Iris pigment epithelial cell (primary cell): ENCODE data around the gene TIAM1.
A peak's percentile ranks its signal among the peaks of the same experiment; 100 is the strongest.

ENCODE experiments used
- DNase-seq: peaks from one replicate; pipeline ENCODE4 v3.0.0-alpha.2; 2011; ENCODE audit warnings: low read depth

TIAM1 gene

DNA sequence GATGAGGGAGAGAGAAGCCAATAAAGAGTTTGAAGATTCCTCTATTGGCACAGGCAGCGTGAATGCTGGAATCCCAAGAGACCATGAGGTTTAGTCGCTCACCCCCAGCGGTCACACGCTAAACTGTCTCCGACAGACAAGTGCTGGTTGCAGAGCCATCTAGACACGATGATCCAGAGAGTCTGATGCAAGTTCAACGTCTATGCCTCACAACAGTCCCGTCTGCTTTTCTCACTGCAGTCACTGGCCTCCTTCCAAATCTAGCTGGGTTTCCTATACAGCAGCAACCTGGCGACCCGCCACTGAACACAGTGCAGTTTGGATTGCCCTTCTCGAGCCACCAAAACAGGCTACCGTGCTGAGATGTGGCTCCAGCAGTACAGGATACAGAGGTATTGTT, 207.2 kb downstream of the TIAM1 start:
- DNase-seq = peak; percentile 86

DNA sequence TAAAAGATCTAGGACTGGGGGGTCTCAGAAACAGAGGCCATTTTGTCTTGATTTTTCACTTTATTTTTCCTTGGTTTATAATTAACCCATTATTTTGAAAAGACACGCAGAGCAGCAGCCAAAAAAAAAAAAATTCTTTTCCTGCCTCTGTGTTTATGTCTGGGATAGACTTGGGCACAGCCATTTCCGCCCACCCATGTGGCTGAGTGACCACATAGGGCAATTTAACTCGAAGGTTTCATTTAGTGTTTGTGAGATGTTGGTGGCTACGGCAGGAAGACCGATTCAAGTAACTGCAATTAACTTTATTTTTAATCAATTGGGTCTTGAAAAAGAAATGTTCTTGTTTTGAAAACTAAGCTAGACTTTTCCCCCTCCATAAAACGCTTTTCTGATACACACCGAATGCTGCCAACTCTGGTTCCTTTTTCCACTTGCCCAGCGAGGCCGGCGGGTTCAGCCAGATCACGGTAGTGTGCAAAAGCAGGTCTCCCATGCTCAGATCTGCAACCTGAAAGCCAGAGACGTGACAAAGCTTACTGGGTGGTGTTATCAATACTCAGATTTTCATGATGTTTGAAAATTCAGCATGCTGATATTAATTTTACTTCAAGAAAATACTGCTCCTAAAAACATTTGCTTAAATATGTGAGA, 208.4 kb downstream of the TIAM1 start:
- no peak for DNase-seq

DNA sequence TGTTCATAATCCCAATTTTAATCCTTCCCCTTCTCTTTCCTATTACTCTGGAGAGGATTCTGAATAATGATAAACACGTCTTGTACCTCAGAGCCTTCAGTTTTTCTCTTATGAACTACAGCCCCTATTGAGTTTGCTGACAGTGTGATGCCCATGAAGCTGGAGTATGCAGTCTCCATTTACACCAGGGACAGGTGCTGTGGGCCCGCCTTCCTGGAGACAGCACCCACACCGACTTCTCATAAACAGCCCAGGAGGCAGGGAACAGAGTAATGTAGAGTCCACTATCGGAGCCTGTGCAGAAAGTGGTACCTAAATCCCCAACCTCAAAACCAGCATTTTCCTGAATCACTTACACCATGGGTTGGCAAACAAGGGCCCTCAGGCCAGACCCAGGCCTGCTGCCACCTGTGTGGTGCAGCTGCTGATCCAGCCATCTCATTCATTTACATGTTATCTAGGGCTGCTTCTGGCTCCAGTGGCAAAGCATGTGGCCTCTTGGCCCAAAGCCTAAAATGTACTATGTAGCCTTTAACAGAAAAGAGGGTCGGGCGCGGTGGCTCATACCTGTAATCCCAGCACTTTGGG, 210.7 kb downstream of the TIAM1 start:
- DNase-seq = no peak

DNA sequence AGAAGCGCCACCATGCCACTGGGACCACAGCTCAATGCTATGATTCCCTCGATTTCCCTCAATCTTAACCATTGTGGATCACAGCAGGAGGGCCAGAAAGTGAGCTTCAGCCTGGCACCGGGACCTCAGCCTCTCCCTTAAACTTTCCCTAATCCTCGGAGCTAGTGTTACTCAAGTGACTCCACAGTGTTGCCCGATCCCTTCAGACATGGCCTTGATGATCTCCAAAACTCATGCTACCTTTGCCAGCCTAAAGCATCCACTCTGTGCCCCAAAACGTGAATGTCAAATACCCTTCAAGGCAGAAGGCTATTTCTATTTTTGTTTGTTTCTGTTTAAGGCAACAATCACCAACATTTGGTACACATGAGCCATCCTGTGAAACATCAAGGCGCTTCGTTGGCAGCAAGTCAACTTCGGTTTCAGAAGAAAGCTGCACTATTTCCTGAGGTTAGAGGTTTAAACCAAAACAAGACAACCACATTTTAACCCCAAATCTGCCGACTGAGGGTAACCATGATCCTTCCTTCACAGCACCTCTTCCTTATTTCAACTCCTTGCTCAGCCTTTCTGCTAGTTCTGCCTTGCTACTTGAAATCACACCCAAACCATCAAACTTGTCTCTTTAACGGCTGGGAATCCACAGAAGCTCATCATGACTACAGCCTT, 211.4 kb downstream of the TIAM1 start:
- DNase-seq = peak; percentile 71

DNA sequence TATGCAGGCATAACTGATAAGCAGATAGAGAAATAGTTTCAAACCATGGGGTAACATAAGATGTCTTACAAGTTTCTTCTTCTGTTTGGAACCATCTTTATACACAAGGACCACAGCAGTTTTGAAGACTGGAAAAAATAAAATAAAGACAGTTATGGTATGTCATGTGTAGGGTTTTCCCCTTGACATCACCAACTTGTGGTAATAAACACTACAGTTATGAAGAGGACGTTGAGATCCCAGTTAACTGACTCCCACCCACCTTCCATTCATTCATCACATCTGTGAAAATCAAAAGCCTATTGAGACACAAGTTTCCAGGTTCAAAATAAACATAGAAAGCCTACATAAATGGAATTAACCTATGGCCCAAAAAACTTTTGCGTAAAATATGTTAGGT, 213.2 kb downstream of the TIAM1 start:
- DNase-seq = no peak

DNA sequence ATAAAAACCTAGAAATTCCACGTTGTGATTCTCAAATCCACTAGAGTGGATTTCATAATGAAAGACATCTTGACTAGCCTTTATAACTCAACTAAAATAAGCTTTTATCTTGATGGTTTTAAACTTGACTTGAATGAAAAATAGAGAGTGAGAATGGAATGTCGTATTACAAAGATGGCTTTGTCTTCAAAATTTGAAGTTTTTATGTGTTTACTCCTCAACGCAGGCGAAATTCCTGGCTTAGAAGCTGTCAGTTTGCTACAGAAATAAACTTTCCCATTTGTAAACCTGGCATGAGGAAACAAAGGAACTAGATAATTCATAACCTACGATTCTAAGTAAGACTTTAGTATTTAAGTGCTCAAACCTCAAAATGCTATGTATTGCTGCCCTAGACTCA, 215.8 kb downstream of the TIAM1 start:
- DNase-seq = no peak

DNA sequence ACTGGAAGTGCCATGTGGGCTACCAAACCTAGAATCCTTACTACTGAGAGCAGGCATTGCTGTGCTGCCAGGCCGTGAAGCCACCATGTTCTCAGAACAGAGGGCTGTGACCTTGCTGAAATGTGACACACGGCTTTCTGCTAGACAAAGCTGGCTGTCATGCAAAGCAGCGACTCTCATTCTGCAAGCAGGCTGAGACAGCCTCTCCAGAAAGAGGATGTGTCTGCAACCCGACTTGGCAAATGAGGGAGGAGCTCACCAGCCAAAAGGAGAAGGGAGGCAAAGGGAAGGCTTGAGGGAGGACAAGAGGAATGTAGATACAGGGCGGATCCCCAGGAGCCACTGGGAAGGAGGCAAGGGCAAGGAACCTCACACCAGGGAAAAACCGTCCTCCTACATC, 220.1 kb downstream of the TIAM1 start:
- DNase-seq = no peak

DNA sequence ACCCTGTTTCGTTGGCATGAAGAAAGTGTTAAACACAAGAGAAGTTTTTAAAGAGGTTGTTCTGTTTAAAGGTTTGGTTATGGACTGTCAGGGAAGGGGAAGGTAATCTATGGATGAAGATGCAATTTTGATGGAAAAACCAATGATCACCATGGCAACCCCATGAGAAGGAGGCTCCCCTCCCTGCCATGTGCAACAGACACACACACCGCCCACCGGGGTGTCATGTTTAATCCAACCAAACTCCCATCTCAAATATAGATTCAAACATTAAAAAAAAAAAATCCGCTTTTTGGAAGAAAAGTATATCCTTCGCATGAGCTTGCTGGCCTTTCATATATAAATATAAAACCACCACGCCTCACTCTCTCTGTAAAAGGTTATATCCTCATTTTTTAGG, 224.9 kb downstream of the TIAM1 start:
- DNase-seq = no peak

DNA sequence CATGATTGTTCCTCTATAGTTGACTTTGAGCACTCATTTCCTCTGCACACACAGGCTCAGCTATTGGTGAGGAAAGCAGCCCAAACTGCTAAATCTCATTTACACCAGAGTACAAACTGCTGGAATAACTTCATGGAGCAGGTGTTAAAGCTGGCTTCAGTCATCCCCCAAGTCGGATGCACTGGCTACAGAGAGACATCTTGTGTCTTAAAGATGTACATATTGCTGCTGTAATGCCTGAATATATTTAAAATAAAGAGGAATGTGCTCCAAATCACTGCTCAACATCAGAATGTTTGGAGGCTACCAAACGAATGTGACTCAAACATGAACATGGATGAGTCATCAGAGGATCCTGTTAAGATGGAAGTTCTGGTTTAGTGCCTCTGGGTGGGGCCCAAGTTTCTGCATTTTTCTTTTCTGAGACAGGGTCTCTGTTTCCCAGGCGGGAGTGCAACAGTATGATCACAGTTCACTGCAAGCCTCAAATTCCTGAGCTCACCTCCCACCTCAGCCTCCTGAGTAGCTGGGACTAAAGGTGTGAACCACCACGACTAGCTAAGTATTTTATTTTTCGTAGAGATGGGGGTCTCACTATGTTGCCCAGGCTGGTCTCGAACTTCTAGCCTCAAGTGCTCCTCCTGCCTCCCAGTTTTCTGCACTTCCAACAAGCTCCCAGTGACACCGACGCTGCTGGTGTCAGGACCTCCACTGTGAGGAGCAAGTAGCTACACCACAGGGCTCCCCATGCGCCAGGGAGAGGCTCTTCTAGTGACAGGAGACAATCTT, 226.7 kb downstream of the TIAM1 start:
- DNase-seq = peak; percentile 86

DNA sequence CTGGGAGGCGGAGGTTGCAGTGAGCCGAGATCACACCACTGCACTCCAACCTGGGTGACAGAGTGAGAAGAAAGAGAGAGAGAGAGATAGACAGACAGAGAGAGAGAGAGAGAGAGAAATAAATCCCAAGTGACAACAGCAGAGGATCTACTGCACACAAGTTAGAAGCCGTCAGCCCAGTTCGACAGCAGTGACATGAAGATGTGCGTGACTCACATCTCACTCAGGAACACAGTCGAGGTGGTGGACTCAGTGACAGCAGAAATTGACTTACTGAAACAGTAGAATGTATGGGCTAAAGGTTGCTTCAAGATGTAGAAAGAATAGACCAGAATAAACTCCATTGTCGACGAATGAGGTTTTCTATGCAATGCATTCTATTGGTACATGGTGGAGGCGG, 228.8 kb downstream of the TIAM1 start:
- DNase-seq = no peak

DNA sequence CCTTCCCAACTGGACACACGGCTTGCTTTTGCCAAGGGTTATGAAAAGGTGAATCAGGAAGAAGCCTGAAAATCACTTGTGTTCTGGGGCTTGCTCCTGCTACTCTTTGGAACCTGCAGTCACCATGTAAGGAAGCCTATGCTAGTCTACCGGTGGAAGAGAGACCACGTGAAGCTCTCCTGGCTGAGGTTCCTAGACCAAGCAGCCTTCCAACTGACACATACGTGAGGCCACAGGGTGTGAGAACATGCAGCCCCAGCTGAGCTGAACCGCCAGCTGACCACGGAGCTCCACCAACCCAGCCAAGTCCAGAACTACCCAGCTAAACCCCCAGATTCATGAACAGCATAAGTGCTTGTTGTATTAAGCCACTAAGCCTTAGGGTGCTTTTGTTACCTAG, 233.0 kb downstream of the TIAM1 start:
- DNase-seq = no peak

DNA sequence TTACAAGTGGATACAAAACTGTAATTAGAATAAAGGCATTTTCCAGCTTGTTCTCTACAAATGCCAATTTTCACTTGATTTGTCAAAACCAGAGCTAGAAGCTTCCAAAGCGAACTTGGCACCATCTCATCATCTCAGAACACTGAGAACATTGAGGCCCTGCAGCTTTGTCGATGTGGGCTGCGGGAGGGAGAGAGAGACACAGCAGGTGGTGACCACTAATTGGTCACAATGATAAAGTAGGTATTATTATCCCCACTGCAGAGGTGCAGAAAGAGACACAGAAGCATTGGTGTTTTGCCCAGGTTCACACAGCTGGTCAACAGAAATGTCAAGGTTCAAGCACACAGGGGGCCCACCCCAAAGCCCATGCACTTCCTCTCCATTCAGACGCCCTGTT, 233.6 kb downstream of the TIAM1 start:
- DNase-seq = no peak

DNA sequence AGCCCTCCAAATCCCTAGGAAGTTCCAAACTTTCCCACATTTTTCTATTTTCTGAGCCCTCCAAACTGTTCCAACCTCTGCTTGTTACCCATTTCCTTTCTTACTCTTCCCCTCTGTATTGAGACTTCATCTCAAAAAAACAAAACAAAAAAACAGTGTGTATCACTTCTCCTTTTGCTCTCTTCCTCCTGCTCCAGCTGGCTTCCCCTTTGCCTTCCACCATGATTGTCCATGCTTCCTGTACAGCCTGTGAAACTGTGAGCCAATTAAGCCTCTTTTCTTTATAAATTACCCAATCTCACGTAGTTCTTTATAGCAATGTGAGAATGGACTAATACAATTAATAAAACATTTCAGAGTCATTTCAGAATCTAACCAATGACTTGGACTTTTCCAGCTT, 236.2 kb downstream of the TIAM1 start:
- DNase-seq = no peak

DNA sequence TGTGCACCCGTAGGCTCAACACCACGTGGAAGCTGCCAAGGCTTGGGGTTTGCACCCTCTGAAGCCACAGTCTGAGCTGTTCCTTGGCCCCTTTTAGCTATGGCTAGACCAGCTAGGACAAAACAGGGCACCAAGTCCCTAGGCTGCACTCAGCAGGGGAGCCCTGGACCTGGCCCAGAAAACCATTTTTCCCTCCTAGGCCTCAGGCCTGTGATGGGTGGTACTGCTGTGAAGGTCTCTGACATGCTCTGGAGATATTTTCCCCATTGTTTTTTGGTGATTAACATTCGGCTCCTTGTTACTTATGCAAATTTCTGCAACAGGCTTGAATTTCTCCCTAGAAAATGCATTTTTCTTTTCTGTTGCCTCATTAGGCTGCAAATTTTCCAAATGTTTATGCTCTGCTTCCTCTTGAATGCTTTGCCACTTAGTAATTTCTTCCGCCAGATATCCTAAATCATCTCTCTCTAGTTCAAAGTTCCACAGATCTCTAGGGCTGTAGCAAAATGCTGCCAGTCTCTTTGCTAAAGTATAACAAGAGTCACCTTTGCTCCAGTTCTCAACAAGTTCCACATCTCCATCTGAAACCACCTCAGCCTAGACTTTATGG, 236.8 kb downstream of the TIAM1 start:
- no peak for DNase-seq

DNA sequence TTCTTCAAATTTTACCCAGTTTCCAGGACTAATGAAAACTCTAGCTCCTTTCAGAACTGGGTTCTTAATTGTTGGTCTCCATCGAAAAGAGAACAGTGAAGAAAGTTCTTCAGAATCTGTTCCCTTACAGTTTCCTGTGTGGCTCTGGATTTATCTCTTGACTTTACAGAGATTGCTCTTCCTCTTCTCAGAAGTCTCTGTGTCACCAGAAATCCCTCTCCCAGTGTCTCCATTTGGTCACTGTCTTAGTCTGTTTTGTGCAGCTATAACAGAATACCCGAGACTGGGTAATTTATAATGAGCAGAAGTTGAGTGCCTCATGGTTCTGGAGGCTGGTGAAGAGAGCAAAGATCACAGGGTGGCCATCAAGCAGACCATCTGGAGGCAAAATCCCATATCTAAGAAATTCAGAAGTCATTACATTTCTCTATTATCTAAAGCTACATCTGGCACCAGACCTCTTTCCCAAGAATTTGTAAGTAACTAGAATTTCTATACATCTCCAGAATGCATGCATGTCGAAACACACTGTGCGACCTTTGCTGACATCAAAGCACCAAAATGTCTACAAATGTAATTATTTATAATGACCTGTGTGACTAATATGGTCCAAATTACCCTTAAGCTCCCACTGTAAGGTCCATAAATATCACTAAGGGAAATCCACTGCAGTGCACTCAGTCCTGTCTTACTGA, 240.3 kb downstream of the TIAM1 start:
- DNase-seq = no peak

DNA sequence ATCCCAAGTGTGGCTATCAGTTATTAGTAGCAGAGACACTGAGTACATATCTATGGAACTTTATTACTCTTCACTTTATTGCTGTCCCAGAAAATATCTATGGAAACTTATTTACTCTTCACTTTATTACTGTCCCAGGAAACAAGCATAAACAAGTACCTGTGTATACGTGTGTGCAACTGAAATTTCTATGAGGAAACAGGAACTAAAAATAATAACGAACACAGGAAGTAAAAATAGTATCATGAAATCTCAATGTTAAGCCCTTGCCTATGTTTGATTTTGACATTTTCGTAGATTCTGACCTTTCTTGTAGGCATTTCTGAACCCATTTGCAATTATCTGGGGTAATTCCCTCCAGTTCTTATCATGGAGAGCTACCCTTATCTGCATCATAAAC, 240.9 kb downstream of the TIAM1 start:
- DNase-seq = no peak

DNA sequence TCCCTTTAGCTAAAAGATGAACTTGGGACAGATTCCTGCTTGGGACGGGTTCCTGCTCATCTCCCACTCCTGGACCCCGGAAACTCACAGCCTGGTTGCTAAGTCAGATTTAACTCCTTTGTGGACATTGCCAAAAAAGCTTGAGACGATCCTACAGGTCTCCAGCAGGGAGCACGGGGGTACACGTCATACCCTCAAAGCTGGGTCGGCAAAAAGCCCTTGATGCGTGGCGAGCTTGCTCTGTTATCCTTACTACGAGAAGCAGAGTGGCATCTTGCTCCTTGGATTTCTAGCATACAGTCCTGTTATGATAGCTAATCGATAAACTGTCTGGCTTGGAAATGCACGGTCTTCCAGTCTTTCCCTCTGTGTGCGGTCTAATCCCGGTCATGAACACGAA, 244.9 kb downstream of the TIAM1 start:
- no peak for DNase-seq

DNA sequence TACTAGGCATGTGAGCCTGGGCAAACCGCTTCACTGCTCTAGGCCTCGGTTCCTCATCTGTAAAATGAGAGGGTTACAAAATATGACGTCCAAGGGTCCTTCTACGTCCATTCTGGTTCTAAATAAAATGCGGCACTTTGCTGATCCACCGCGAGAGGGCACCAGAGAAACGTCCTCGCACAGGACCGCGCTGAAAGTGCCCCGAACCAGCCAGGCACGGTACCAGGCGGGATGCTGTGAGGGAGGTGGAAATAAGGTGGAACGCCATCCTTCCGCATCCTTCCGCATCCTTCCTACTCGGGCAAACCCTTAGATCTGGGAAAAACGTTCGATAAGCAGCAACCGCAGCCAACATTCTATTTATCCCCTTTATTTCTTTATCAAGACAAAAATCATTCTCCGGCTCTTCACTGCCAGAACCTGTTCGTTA, 245.5 kb downstream of the TIAM1 start:
- DNase-seq = peak; percentile 57

DNA sequence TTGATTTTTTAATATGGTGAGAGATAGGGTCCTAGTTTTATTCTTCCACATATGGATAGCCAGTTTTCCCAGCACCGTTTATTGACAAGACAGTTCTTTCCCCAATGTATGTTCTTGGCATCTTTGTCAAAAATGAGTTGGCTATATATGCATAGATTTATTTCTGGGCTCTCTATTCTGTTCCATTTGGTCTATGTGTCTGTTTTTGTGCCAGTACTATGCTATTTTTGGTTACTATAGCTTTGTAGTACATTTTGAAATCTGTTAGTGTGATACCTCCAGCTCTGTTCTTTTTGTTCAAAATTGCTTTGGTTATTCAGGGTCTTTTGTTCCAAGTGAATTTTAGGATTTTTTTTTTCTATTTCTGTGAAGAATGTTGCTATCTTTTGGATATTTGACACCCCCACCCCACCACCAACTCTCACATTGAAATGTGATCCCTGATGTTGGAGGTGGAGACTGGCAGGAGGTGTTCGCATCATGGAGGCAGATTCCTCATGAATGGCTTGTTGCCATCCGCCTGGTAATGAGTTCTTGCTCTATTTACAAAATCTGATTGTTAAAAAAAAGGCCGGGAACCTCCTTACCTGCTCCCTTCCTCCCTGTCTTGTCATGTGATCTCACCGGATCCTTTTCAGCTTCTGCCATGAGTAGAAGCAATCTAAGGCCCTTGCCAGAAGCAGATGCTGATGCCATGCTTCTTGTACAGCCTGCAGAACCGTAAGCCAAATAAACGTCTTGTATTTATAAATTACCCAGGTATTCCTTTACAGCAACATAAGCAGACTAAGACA, 251.0 kb downstream of the TIAM1 start:
- DNase-seq = no peak

DNA sequence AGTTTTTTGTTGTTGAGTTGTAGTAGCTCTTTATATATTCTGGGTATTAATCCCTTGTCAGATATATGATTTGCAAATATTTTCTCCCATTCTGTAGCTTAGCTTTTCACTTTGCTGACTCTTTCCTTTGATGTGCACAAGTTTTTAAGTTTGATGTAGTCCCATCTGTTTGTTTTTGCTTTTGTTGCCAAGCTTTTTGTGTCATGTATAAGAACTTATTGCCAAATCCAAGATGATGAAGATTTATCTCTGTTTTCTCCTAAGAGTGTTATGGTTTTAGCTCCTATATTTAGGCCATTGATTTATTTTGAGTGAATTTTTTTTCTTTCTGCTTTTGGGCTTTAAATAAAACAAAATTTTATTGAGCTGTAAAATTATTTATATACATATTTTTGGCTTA, 253.7 kb downstream of the TIAM1 start:
- DNase-seq = no peak

DNA sequence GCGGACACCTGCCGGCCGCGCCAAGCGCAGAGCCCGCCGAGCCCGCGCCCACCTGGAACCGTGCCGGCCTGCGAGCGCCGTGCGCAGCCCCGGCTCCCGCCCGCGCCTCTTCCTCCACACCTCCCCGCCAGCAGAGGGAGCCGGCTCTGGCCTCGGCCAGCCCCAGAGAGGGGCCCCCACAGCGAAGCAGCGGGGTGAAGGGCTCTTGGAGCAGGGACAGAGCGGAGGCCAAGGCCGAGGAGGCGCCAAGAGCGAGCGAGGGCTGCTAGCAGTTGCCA, 255.6 kb downstream of the TIAM1 start:
- no peak for DNase-seq
